Astrocyte (in vitro differentiated cells and primary cell): ENCODE measurements around the gene HSPH1.

Experiments used
- CTCF ChIP-seq: IDR thresholded peaks from 2 replicates; pipeline ENCODE4 v1.5.1; 2011; ENCODE audit warnings: low read depth, mild to moderate bottlenecking, inconsistent platforms, low read length, moderate library complexity; ENCODE audit not compliant: insufficient read depth
- EZH2 ChIP-seq: IDR thresholded peaks from 2 replicates; pipeline ENCODE4 v1.6.1; 2012; ENCODE audit warnings: mild to moderate bottlenecking, low read length, inconsistent platforms; ENCODE audit not compliant: insufficient read depth

GRCh38 chr13:31151837-31152236 is 9.9 kb downstream of the HSPH1 start:
- TF ChIP-seq CTCF (no peak), EZH2 (no peak)
